GM12878 (cell line): ENCODE measurements around the gene ZBTB8OS. TPM values are rescaled to one million over a fixed set of nuclear protein-coding genes. Genes with fewer than 3 reads are reported as not detected.

ENCODE experiments used
- ATAC-seq: fragments of 200-7000 bp; cut with Tn5 transposase; 3 replicates; pipeline ENCODE4 v1.9.1; 2020; ENCODE audit warnings: mild to moderate bottlenecking, moderate library complexity
- BruUV-seq: library from RNA; stranded (reverse); fragments of 400-500 nt; replicated peaks from 2 replicates; lab custom pipeline; 2021; lab: Mats Ljungman, UMichigan
- CTCF ChIA-PET: fragments of 300-600 bp; sonication (Branson Sonifier 250); formaldehyde crosslinking; extraction: SDS; loops from one replicate; lab custom pipeline; 2021; ENCODE audit warnings: inconsistent platforms; lab: Yijun Ruan, JAX
- POLR2A ChIA-PET: fragments of 350-600 bp; formaldehyde crosslinking; extraction: SDS; loops from one replicate; lab custom pipeline; 2021; ENCODE audit warnings: inconsistent platforms; lab: Charles Lee
- RAD21 ChIA-PET: fragments of 300-600 bp; sonication (Branson Sonifier 250); formaldehyde crosslinking; loops from one replicate; lab custom pipeline; 2023; ENCODE audit warnings: antibody characterized with exemption; ENCODE audit not compliant: unreplicated experiment; lab: Charles Lee
- SMC1A ChIA-PET: fragments of 300-600 bp; sonication (Branson Sonifier 250); formaldehyde crosslinking; loops from one replicate; lab custom pipeline; 2023; ENCODE audit not compliant: unreplicated experiment, uncharacterized antibody; lab: Charles Lee
- DNase-seq: peaks from one replicate; pipeline ENCODE4 v3.0.0-alpha.2; 2011; ENCODE audit warnings: low read depth, low spot score
- FAIRE-seq: peaks from 3 replicates; lab custom pipeline; 2011; peaks lifted over from hg19 to GRCh38; lab: Jason Lieb, UNC
- H2AFZ ChIP-seq: 2 replicates; pipeline ENCODE4 v1.6.0; 2011; ENCODE audit warnings: low read depth, low read length, control low read depth; ENCODE audit not compliant: control insufficient read depth
- H3K27ac ChIP-seq: 2 replicates; pipeline ENCODE4 v1.5.1; 2011; ENCODE audit warnings: control low read depth; ENCODE audit not compliant: control insufficient read depth, insufficient read depth
- H3K27me3 ChIP-seq, 2 experiments: replicated peaks in 1 of 2; 2 replicates each; pipeline versions ENCODE4 v1.6.0 to v1.6.1; 2011; ENCODE audit warnings: low read length in 1 of 2; ENCODE audit not compliant: control insufficient read depth in 2 of 2, insufficient read depth in 2 of 2
- H3K36me3 ChIP-seq, 2 experiments: 2 replicates each; pipeline ENCODE4 v1.5.1; 2011; ENCODE audit warnings: low read length in 1 of 2; ENCODE audit not compliant: control insufficient read depth in 2 of 2, insufficient read depth in 2 of 2
- H3K4me1 ChIP-seq: 2 replicates; pipeline ENCODE4 v1.6.1; 2011; ENCODE audit warnings: mild to moderate bottlenecking, low read length, moderate library complexity, mixed read lengths; ENCODE audit not compliant: control insufficient read depth, insufficient read depth
- H3K4me2 ChIP-seq: 2 replicates; pipeline ENCODE4 v1.6.0; 2011; ENCODE audit warnings: control low read depth; ENCODE audit not compliant: control insufficient read depth, insufficient read depth
- H3K4me3 ChIP-seq: fragments of 200-600 bp; sonication (generic); 2 replicates; pipeline ENCODE4 v1.5.1; 2016
- H3K79me2 ChIP-seq: 2 replicates; pipeline ENCODE4 v1.6.0; 2011; ENCODE audit warnings: low read length; ENCODE audit not compliant: control insufficient read depth, insufficient read depth
- H3K9ac ChIP-seq: 2 replicates; pipeline ENCODE4 v1.8.0; 2011; ENCODE audit warnings: low read length, control low read depth, mixed read lengths; ENCODE audit not compliant: control insufficient read depth, insufficient read depth
- H3K9me3 ChIP-seq: replicated peaks from 3 replicates; pipeline ENCODE4 v1.5.1; 2011; ENCODE audit warnings: mild to moderate bottlenecking, low read length; ENCODE audit not compliant: control insufficient read depth, insufficient read depth
- H4K20me1 ChIP-seq: 2 replicates; pipeline ENCODE4 v1.6.0; 2011; ENCODE audit not compliant: control insufficient read depth, insufficient read depth
- BCLAF1 ChIP-seq: fragments of 450-650 bp; IDR thresholded peaks from 2 replicates; pipeline ENCODE4 v1.6.1; 2017; ENCODE audit warnings: antibody characterized with exemption, mild to moderate bottlenecking, moderate library complexity
- CBFB ChIP-seq: IDR thresholded peaks from 2 replicates; pipeline ENCODE4 v1.6.1; 2016; ENCODE audit warnings: antibody characterized with exemption, low read depth
- E2F8 ChIP-seq: fragments of 450-650 bp; IDR thresholded peaks from 2 replicates; pipeline ENCODE4 v1.6.1; 2018; ENCODE audit warnings: mild to moderate bottlenecking, low read depth, moderate library complexity; ENCODE audit not compliant: partially characterized antibody
- EP300 ChIP-seq, 2 experiments: fragments of 150-350 bp in 1 of 2; IDR thresholded peaks; 2 replicates each; pipeline ENCODE4 v1.6.1; 2011 to 2012; ENCODE audit warnings: low read depth in 2 of 2, low read length in 2 of 2, borderline replicate concordance in 1 of 2, improper control_type of control experiment in 1 of 2, inconsistent platforms in 1 of 2; ENCODE audit not compliant: control insufficient read depth in 1 of 2
- IKZF2 ChIP-seq, 2 experiments: fragments of 450-650 bp; IDR thresholded peaks; 2 replicates each; pipeline ENCODE4 v1.6.1; 2017; ENCODE audit warnings: mild to moderate bottlenecking in 2 of 2, moderate library complexity in 2 of 2
- JUNB ChIP-seq: IDR thresholded peaks from 2 replicates; pipeline ENCODE4 v1.6.1; 2016; ENCODE audit warnings: antibody characterized with exemption, mild to moderate bottlenecking
- NR2C2 ChIP-seq: IDR thresholded peaks from 2 replicates; pipeline ENCODE4 v1.6.1; 2011; ENCODE audit warnings: borderline replicate concordance, low read depth; ENCODE audit not compliant: control insufficient read depth, insufficient read length
- RUNX3 ChIP-seq: IDR thresholded peaks from 2 replicates; pipeline ENCODE4 v1.6.1; 2012; ENCODE audit warnings: low read length, inconsistent platforms
- SP1 ChIP-seq: IDR thresholded peaks from one replicate; pipeline ENCODE4 v1.6.1; 2011; ENCODE audit warnings: low read depth, low read length
- SRF ChIP-seq, 2 experiments: IDR thresholded peaks; 2 replicates each; pipeline ENCODE4 v1.6.1; 2011; ENCODE audit warnings: low read depth in 2 of 2, low read length in 2 of 2, mild to moderate bottlenecking in 1 of 2, moderate library complexity in 1 of 2
- WRNIP1 ChIP-seq: IDR thresholded peaks from 2 replicates; pipeline ENCODE4 v1.6.1; 2011; ENCODE audit warnings: low read depth, low read length, improper control_type of control experiment, borderline replicate concordance
- WGBS: methylation state at CpG from one replicate; pipeline ENCODE4 v1.1.6; 2016; ENCODE audit warnings: low lambda C conversion rate; ENCODE audit not compliant: insufficient replicate concordance, insufficient coverage; ENCODE audit errors: missing lambda C conversion rate; 5-methylcytosine and 5-hydroxymethylcytosine counted together
- in situ Hi-C: fragments of 300-500 bp; cut with MboI; formaldehyde crosslinking; loops from 9 replicates; pipeline ENCODE4 v1.14.3; 2018; ENCODE audit warnings: mixed read lengths
- intact Hi-C: fragments of 100-400 bp; cut with micrococcal nuclease; formaldehyde crosslinking; loops from one replicate; pipeline ENCODE4 v1.14.2; 2022; ENCODE audit not compliant: unreplicated experiment
- polyA plus RNA-seq, 11 experiments: library from polyadenylated mRNA; depleted of rRNA in 4 of 11; unstranded in 6 of 11; stranded (reverse) in 5 of 11; fragments of >200 nt; fragmentation: Nextera tagmentation in 4 of 11; fragmentation: Illumina TruSeq in 1 of 11; extraction: Ambion mirVana in 4 of 11; extraction: Trizol in 1 of 11; gene quantifications; 1 replicate in 1 of 11; 2 replicates in 10 of 11; pipeline versions ENCODE4 v1.2.1 to v1.2.3, GENCODE V29; 2011 to 2016; ENCODE audit warnings: inconsistent platforms in 2 of 11, missing spikeins in 2 of 11, low read depth in 1 of 11
- total RNA-seq, 4 experiments: library from RNA; depleted of rRNA in 3 of 4; stranded (reverse); fragments of >200 nt in 3 of 4; fragmentation: Illumina TruSeq in 1 of 4; extraction: Trizol in 1 of 4; gene quantifications; 2 replicates each; pipeline versions ENCODE4 v1.2.1 to v1.2.3, GENCODE V29; 2013 to 2021

ZBTB8OS gene
- total and polyA plus RNA-seq, 10 of the 15 experiments (the other 5 are each of a cell fraction or from before 2014, with no cell fraction given): 77.8 to 350 (median 139) TPM

GRCh38 chr1:32622806-32623681, 27.3 kb downstream of the ZBTB8OS start:
- Histone ChIP-seq H2AFZ (peak overlapping the region; percentile 56; the same call in 1 of the 2 replicates), H3K36me3 (peaks cover 0 to 16% of the 10 kb centered on the region in 2 experiments), H3K9me3 (peaks cover 4% of the 10 kb centered on the region), H3K9ac (no peak overlapping the region; the same call in 1 of the 2 replicates), H3K4me1 (peaks cover 49% of the 10 kb centered on the region), H3K4me3 (no peak overlapping the region), H3K27ac (peak overlapping the region; percentile 82), H4K20me1 (no peaks in the 10 kb centered on the region), H3K79me2 (peaks cover 22% of the 10 kb centered on the region), H3K4me2 (peak overlapping the region; percentile 74), H3K27me3 (no peaks in the 10 kb centered on the region)
- DNase-seq (no peak), ATAC-seq (peak; percentile 40), FAIRE-seq (peak; percentile 18)
- TF ChIP-seq E2F8 (no peak), IKZF2 (IDR thresholded peaks at IDR 0.05) (peak; percentile 21 to 28; a peak in 1 of 4 replicates), JUNB (peak; percentile 65), WRNIP1 (no peak), RUNX3 (peak; percentile 77), EP300 (IDR thresholded peaks at IDR 0.05; ENCODE audit: borderline replicate concordance in 1 of 2, control insufficient read depth in 1 of 2, low read depth in 2 of 2, low read length in 2 of 2) (no peak), SP1 (no peak), SRF (IDR thresholded peaks at IDR 0.05; ENCODE audit: low read depth in 2 of 2, low read length in 2 of 2) (0 out of 4 replicates have a peak, but pooled peaks of 1 of the 2 experiments have one; percentile 29), CBFB (peak; percentile 51; the same call in 1 of the 2 replicates), BCLAF1 (no peak), NR2C2 (no peak)
- POLR2A ChIA-PET: interaction anchor here (0.9 kb wide), 1 partner anchor 24 kb away, joined by 3 read pairs; no protein-coding TSS in a partner anchor
- 10% methylated on average over 3 of the region's 3 CpGs for WGBS
- BruUV-seq: no TSS peak
- RAD21 ChIA-PET: interaction anchor here (1.2 kb wide), 1 partner anchor 26 kb away, joined by 4 read pairs; no protein-coding TSS in a partner anchor
- CTCF ChIA-PET: interaction anchor here (1.3 kb wide), 1 partner anchor 103 kb away, joined by 4 read pairs; no protein-coding TSS in a partner anchor
- in situ Hi-C loops (no loop called here), intact Hi-C loops (no loop called here)
- SMC1A ChIA-PET: interaction anchor here (0.6 to 0.9 kb wide), 3 partner anchors 103 to 849 kb away, joined by 3 read pairs; no protein-coding TSS in a partner anchor
